Ovary (tissue), 9 donors: Measurements from ENCODE around the gene GCNT2. TPM values are rescaled to one million over a fixed set of nuclear protein-coding genes. Genes with fewer than 3 reads are reported as not detected.

Experiments
- DNase-seq, 5 donors: peaks; one replicate each; pipeline ENCODE4 v3.0.0-alpha.2; 2019 to 2020
- H3K27ac ChIP-seq, 2 donors: fragments of 200-600 bp; one replicate each; pipeline versions ENCODE4 v1.5.1 to v1.8.0; 2019 to 2022
- H3K27me3 ChIP-seq: fragments of 200-600 bp; one replicate; pipeline ENCODE4 v1.8.0; 2022
- H3K36me3 ChIP-seq: fragments of 200-600 bp; sonication (generic); one replicate; pipeline ENCODE4 v1.5.1; 2019
- H3K4me1 ChIP-seq: one replicate; pipeline ENCODE4 v1.8.1; 2013; ENCODE audit warnings: mild to moderate bottlenecking, moderate library complexity; ENCODE audit not compliant: insufficient read depth
- H3K4me3 ChIP-seq: fragments of 200-600 bp; sonication (generic); one replicate; pipeline ENCODE4 v1.5.1; 2017
- H3K9me3 ChIP-seq, 2 donors: fragments of 200-600 bp in 1 of 2; sonication (generic) in 1 of 2; one replicate each; pipeline versions ENCODE4 v1.5.1 to v1.8.1; 2013 to 2019; ENCODE audit warnings: mild to moderate bottlenecking in 1 of 2, moderate library complexity in 1 of 2
- EP300 ChIP-seq: sonication (generic); formaldehyde crosslinking; IDR thresholded peaks from one replicate; pipeline ENCODE4 v1.6.1; 2017; ENCODE audit warnings: antibody characterized with exemption
- POLR2A ChIP-seq: fragments of 450-650 bp; IDR thresholded peaks from one replicate; pipeline ENCODE4 v1.6.1; 2017; ENCODE audit warnings: antibody characterized with exemption, mild to moderate bottlenecking, moderate library complexity
- WGBS, 3 donors: extraction: QIAGEN DNeasy Blood & Tissue Kit in 1 of 3; methylation state at CpG; one replicate each; pipeline versions ENCODE4 v1.1.5 to v1.1.7; 2013 to 2017; 5-methylcytosine and 5-hydroxymethylcytosine counted together
- intact Hi-C, 4 donors: fragments of 100-400 bp; cut with DNase I; formaldehyde crosslinking; loops; one replicate each; pipeline versions ENCODE4 v1.11.0 to v1.15.1; 2022 to 2023
- polyA plus RNA-seq, 2 donors: library from polyadenylated mRNA; stranded (reverse); fragments of 200-250 nt in 1 of 2; fragments of 350-450 nt in 1 of 2; fragmentation: Illumina TruSeq in 1 of 2; extraction: RNeasy Lipid Tissue Mini Kit (QIAGEN cat#74804) in 1 of 2; gene quantifications; one replicate each; pipeline ENCODE4 v1.2.3, GENCODE V29; 2013 to 2014
- total RNA-seq, 7 donors: library from RNA; depleted of rRNA in 2 of 7; stranded (reverse); fragments of >200 nt in 2 of 7; fragmentation: NEBNext Ultra II Directional in 3 of 7; extraction: Animal tissue kit (Norgen Biotek cat#: 25700) in 3 of 7; gene quantifications; one replicate each; pipeline versions ENCODE4 v1.1.0 to v1.2.4, GENCODE V29; 2016 to 2023
- TF ChIP-seq, protein P1 (sequence below), 3 donors: fragments of 450-650 bp in 2 of 3; fragments of 200-600 bp in 1 of 3; IDR thresholded peaks; one replicate each; pipeline versions ENCODE4 v1.5.1 to v1.8.0; 2016 to 2022; ENCODE audit warnings: antibody characterized with exemption in 3 of 3, mild to moderate bottlenecking in 1 of 3
- donor health status: DM: no; HTN: no; CAD: no; lungs with moderate emphysema.
- donor health status: DM: no; HTN: no; CAD: no.
- donor health status: Bipolar disorder and iron deficiency.
- donor health status: DM: yes; HTN: yes; CAD: no.
- donor health status: DM: no; HTN: no; CAD: no.
- donor health status: DM: yes; HTN: yes; CAD: no.

Gene GCNT2
- total and polyA plus RNA-seq, 9 donors = 0.92 to 3.8 (median 1.3) TPM

DNA sequence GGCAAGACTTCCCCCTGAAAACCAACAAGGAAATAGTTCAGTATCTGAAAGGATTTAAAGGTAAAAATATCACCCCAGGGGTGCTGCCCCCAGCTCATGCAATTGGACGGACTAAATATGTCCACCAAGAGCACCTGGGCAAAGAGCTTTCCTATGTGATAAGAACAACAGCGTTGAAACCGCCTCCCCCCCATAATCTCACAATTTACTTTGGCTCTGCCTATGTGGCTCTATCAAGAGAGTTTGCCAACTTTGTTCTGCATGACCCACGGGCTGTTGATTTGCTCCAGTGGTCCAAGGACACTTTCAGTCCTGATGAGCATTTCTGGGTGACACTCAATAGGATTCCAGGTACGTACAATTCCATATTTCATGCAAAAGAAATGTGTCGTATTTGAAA lies 35.8 kb downstream of the GCNT2 start:
- Histone ChIP-seq H3K27me3 (no peaks in the 10 kb centered on the region), H3K4me3 (no peak overlapping the region), H3K4me1 (peaks cover 2% of the 10 kb centered on the region), H3K9me3 (no peaks in the 10 kb centered on the region), H3K27ac (no peak overlapping the region), H3K36me3 (no peaks in the 10 kb centered on the region)
- TF ChIP-seq POLR2A = no peak
- TF ChIP-seq EP300 = no peak
- TF ChIP-seq, protein P1, sequence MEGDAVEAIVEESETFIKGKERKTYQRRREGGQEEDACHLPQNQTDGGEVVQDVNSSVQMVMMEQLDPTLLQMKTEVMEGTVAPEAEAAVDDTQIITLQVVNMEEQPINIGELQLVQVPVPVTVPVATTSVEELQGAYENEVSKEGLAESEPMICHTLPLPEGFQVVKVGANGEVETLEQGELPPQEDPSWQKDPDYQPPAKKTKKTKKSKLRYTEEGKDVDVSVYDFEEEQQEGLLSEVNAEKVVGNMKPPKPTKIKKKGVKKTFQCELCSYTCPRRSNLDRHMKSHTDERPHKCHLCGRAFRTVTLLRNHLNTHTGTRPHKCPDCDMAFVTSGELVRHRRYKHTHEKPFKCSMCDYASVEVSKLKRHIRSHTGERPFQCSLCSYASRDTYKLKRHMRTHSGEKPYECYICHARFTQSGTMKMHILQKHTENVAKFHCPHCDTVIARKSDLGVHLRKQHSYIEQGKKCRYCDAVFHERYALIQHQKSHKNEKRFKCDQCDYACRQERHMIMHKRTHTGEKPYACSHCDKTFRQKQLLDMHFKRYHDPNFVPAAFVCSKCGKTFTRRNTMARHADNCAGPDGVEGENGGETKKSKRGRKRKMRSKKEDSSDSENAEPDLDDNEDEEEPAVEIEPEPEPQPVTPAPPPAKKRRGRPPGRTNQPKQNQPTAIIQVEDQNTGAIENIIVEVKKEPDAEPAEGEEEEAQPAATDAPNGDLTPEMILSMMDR (IDR thresholded peaks at IDR 0.05) = no peak
- intact Hi-C loops = no loop called here
- WGBS, 3 donors = 47 to 63% (median 48%) methylated on average over 6 of the region's 6 CpGs
- no peak for DNase-seq

- DNase-seq = no peak
- Histone ChIP-seq H3K4me3 (no peak overlapping the region), H3K27me3 (no peaks in the 10 kb centered on the region), H3K27ac (no peak overlapping the region), H3K9me3 (no peaks in the 10 kb centered on the region), H3K4me1 (peaks cover 2% of the 10 kb centered on the region), H3K36me3 (no peaks in the 10 kb centered on the region)
- no peak for TF ChIP-seq POLR2A
- no peak for TF ChIP-seq EP300
- TF ChIP-seq, protein P1 (IDR thresholded peaks at IDR 0.05) = no peak
- intact Hi-C loops = no loop called here
Observed at GRCh38 chr6:10557913-10558312, 36.8 kb downstream of the GCNT2 start.

DNA sequence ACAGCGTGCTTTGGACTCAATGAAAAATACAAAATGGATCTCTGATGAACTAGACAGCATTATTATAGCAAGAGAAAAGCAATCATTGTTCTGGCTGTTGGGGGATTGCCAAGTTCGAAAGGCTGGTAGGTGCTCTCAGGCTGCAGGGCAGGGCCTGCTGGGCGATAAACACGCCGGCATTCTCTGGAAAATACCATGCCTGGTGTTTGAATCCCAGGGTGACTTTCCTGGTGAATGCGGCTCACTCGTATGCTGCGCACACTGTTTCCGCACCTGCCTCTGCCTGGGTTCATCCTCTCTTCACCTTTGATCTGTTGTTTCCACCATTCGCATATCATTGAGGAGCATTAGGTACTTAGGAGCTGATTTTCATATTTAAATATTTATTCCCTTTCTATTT lies 37.4 kb downstream of the GCNT2 start:
- 70 to 79% (median 71%) methylated on average over 10 of the region's 10 CpGs for WGBS, 3 donors
- no peak for DNase-seq
- intact Hi-C loops = no loop called here
- H3K36me3 ChIP-seq = no peaks in the 10 kb centered on the region
- peaks cover 2% of the 10 kb centered on the region for H3K4me1 ChIP-seq
- TF ChIP-seq POLR2A (no peak), EP300 (no peak)
- TF ChIP-seq, protein P1 (IDR thresholded peaks at IDR 0.05) = no peak
- no peak overlapping the region for H3K4me3 ChIP-seq
- H3K27ac ChIP-seq = no peak overlapping the region
- H3K27me3 ChIP-seq = no peaks in the 10 kb centered on the region
- H3K9me3 ChIP-seq = no peaks in the 10 kb centered on the region

- Histone ChIP-seq H3K27me3 (no peaks in the 10 kb centered on the region), H3K36me3 (no peaks in the 10 kb centered on the region), H3K4me1 (peaks cover 2% of the 10 kb centered on the region), H3K4me3 (no peak overlapping the region), H3K27ac (no peak overlapping the region), H3K9me3 (no peaks in the 10 kb centered on the region)
- intact Hi-C loops = no loop called here
- WGBS, 3 donors = 52 to 55% (median 53%) methylated on average over 9 of the region's 9 CpGs
- DNase-seq = no peak
- TF ChIP-seq POLR2A (no peak), EP300 (no peak)
- TF ChIP-seq, protein P1 (IDR thresholded peaks at IDR 0.05) = no peak
Observed at GRCh38 chr6:10559522-10560152, 38.5 kb downstream of the GCNT2 start.
